Measurements from ENCODE around the gene ZNF282. TPM values are rescaled to one million over a fixed set of nuclear protein-coding genes. Genes with fewer than 3 reads are reported as not detected.

ZNF282 gene
- polyA plus RNA-seq, 1 experiment, result 8.2 TPM

DNA sequence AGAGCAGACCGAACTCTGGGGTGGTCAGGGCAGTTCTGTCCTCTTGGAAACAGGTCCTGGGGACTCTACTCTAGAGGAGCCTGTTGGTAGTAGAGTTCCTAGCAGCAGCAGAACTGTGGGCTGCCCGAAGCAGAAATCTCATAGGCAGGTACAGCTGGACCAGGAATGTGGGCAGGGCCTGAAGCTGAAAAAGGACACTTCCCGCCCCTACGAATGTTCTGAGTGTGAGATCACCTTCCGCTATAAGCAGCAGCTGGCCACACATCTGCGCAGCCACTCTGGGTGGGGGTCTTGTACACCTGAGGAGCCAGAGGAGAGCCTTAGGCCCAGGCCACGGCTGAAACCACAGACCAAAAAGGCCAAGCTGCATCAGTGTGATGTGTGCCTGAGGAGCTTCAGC, 58.3 kb downstream of the ZNF282 start:
- ChIA-PET POLR2A (interaction anchor here (0.6 kb wide), 1 partner anchor 11 kb away, joined by 7 read pairs; no protein-coding TSS in a partner anchor), CTCF (interaction anchor here (7.3 kb wide), 1 partner anchor 8 kb away, joined by 64 read pairs; the partner anchor contains the start of gene ZNF783)
- H3K27me3 ChIP-seq (ENCODE audit: control insufficient read depth, insufficient read depth, low read length), result no peaks in the 10 kb centered on the region
- no peak overlapping the region for H3K4me3 ChIP-seq (ENCODE audit: low read depth, low read length)
- DNase-seq (ENCODE audit: low read depth, low spot score), result no peak
- H3K27ac ChIP-seq (ENCODE audit: low read depth, low read length), result no peak overlapping the region
- no peaks in the 10 kb centered on the region; the same call in 1 of the 2 replicates for H3K9me3 ChIP-seq (ENCODE audit: control insufficient read depth, insufficient read depth, low read length)
- TF ChIP-seq CTCF (IDR thresholded peaks at IDR 0.05; ENCODE audit: low read depth, low read length), result no peak

GRCh38 chr7:149254181-149254858, 59.0 kb downstream of the ZNF282 start:
- CTCF ChIA-PET, result interaction anchor here (7.3 kb wide), 1 partner anchor 7 kb away, joined by 64 read pairs; the partner anchor contains the start of gene ZNF783
- POLR2A ChIA-PET, result no interaction called here

GRCh38 chr7:149255174-149255573, 59.8 kb downstream of the ZNF282 start:
- H3K9me3 ChIP-seq (ENCODE audit: control insufficient read depth, insufficient read depth, low read length), result no peaks in the 10 kb centered on the region; the same call in 1 of the 2 replicates
- no peak for DNase-seq (ENCODE audit: low read depth, low spot score)
- POLR2A ChIA-PET, result no interaction called here
- no peak for TF ChIP-seq CTCF (IDR thresholded peaks at IDR 0.05; ENCODE audit: low read depth, low read length)
- H3K4me3 ChIP-seq (ENCODE audit: low read depth, low read length), result no peak overlapping the region
- CTCF ChIA-PET, result no interaction called here
- H3K27me3 ChIP-seq (ENCODE audit: control insufficient read depth, insufficient read depth, low read length), result no peaks in the 10 kb centered on the region
- H3K27ac ChIP-seq (ENCODE audit: low read depth, low read length), result no peak overlapping the region

More at GRCh38 chr7:149254181-149254858, 59.0 kb downstream of the ZNF282 start:
- no peak overlapping the region for H3K4me3 ChIP-seq (ENCODE audit: low read depth, low read length)
- TF ChIP-seq CTCF (IDR thresholded peaks at IDR 0.05; ENCODE audit: low read depth, low read length), result no peak
- no peaks in the 10 kb centered on the region; the same call in 1 of the 2 replicates for H3K9me3 ChIP-seq (ENCODE audit: control insufficient read depth, insufficient read depth, low read length)
- H3K27ac ChIP-seq (ENCODE audit: low read depth, low read length), result no peak overlapping the region
- no peaks in the 10 kb centered on the region for H3K27me3 ChIP-seq (ENCODE audit: control insufficient read depth, insufficient read depth, low read length)
- no peak for DNase-seq (ENCODE audit: low read depth, low spot score)

- Histone ChIP-seq H3K27ac (ENCODE audit: low read depth, low read length) (no peak overlapping the region), H3K4me3 (ENCODE audit: low read depth, low read length) (no peak overlapping the region), H3K27me3 (ENCODE audit: control insufficient read depth, insufficient read depth, low read length) (no peaks in the 10 kb centered on the region), H3K9me3 (ENCODE audit: control insufficient read depth, insufficient read depth, low read length) (no peaks in the 10 kb centered on the region; the same call in 1 of the 2 replicates)
- ChIA-PET CTCF (no interaction called here), POLR2A (no interaction called here)
- DNase-seq (ENCODE audit: low read depth, low spot score), result no peak
- no peak for TF ChIP-seq CTCF (IDR thresholded peaks at IDR 0.05; ENCODE audit: low read depth, low read length)
These were observed 61.2 kb downstream of the ZNF282 start for GRCh38 chr7:149256568-149256967.

DNA sequence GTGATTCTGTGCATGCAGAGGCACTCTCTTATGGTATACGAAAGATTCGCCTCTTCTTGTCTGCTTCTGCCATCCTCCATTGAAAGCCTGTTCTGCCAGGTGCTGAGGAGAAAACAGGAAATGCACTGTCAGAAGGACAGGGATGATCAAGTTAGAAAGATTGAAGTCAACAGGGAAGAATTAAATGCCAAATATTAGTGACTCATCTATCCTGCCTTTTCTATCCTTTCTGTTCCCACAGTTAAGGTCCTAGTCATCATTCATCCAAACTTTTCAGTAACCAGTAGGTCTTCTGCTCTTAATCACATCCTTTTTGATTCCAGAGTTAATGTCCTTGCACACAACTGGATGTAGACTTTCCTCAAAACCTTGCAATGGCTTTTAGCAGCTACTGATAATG, 61.8 kb downstream of the ZNF282 start:
- TF ChIP-seq CTCF (IDR thresholded peaks at IDR 0.05; ENCODE audit: low read depth, low read length), result no peak
- no peaks in the 10 kb centered on the region; the same call in 1 of the 2 replicates for H3K9me3 ChIP-seq (ENCODE audit: control insufficient read depth, insufficient read depth, low read length)
- DNase-seq (ENCODE audit: low read depth, low spot score), result no peak
- no peak overlapping the region for H3K27ac ChIP-seq (ENCODE audit: low read depth, low read length)
- H3K27me3 ChIP-seq (ENCODE audit: control insufficient read depth, insufficient read depth, low read length), result no peaks in the 10 kb centered on the region
- POLR2A ChIA-PET, result no interaction called here
- CTCF ChIA-PET, result interaction anchor here (0.7 kb wide), 1 partner anchor 62 kb away, joined by 3 read pairs; the partner anchor contains the start of gene ZNF282
- H3K4me3 ChIP-seq (ENCODE audit: low read depth, low read length), result no peak overlapping the region
